Measurements from ENCODE around the gene BSN. TPM values are rescaled to one million over a fixed set of nuclear protein-coding genes. Genes with fewer than 3 reads are reported as not detected.

The BSN gene
- total RNA-seq, 1 donor from 2014 or later, result 46.9 TPM

- Mint-ChIP-seq H3K4me3 (ENCODE audit: unreplicated experiment) (no peak overlapping the region), H3K27me3 (ENCODE audit: unreplicated experiment) (peaks cover 13% of the 10 kb centered on the region), H3K9me3 (ENCODE audit: unreplicated experiment) (peaks cover 9% of the 10 kb centered on the region), H3K36me3 (ENCODE audit: unreplicated experiment) (no peaks in the 10 kb centered on the region), H3K4me1 (ENCODE audit: low read depth, unreplicated experiment) (peaks cover 8% of the 10 kb centered on the region), H3K27ac (ENCODE audit: unreplicated experiment) (no peak overlapping the region)
- no peak for DNase-seq
- TF ChIP-seq CTCF (IDR thresholded peaks at IDR 0.05; ENCODE audit: partially characterized antibody, unreplicated experiment), result no peak
These were observed 99.3 kb downstream of the BSN start for GRCh38 chr3:49653621-49654020.

- DNase-seq, result no peak
- Mint-ChIP-seq H3K4me1 (ENCODE audit: low read depth, unreplicated experiment) (peaks cover 9% of the 10 kb centered on the region), H3K27ac (ENCODE audit: unreplicated experiment) (no peak overlapping the region), H3K27me3 (ENCODE audit: unreplicated experiment) (peaks cover 19% of the 10 kb centered on the region), H3K9me3 (ENCODE audit: unreplicated experiment) (peaks cover 15% of the 10 kb centered on the region), H3K36me3 (ENCODE audit: unreplicated experiment) (no peaks in the 10 kb centered on the region), H3K4me3 (ENCODE audit: unreplicated experiment) (no peak overlapping the region)
- TF ChIP-seq CTCF (IDR thresholded peaks at IDR 0.05; ENCODE audit: partially characterized antibody, unreplicated experiment), result no peak
These were observed 100.0 kb downstream of the BSN start for GRCh38 chr3:49654176-49654825.

- peaks cover 21% of the 10 kb centered on the region for H3K27me3 Mint-ChIP-seq (ENCODE audit: unreplicated experiment)
- no peak overlapping the region for H3K27ac Mint-ChIP-seq (ENCODE audit: unreplicated experiment)
- no peaks in the 10 kb centered on the region for H3K36me3 Mint-ChIP-seq (ENCODE audit: unreplicated experiment)
- no peak for DNase-seq
- H3K9me3 Mint-ChIP-seq (ENCODE audit: unreplicated experiment), result peaks cover 19% of the 10 kb centered on the region
- peaks cover 9% of the 10 kb centered on the region for H3K4me1 Mint-ChIP-seq (ENCODE audit: low read depth, unreplicated experiment)
- TF ChIP-seq CTCF (IDR thresholded peaks at IDR 0.05; ENCODE audit: partially characterized antibody, unreplicated experiment), result no peak
- H3K4me3 Mint-ChIP-seq (ENCODE audit: unreplicated experiment), result no peak overlapping the region
These were observed 100.8 kb downstream of the BSN start for GRCh38 chr3:49654955-49655556.

- Mint-ChIP-seq H3K9me3 (ENCODE audit: unreplicated experiment) (peaks cover 16% of the 10 kb centered on the region), H3K27me3 (ENCODE audit: unreplicated experiment) (peaks cover 21% of the 10 kb centered on the region), H3K36me3 (ENCODE audit: unreplicated experiment) (no peaks in the 10 kb centered on the region), H3K27ac (ENCODE audit: unreplicated experiment) (no peak overlapping the region), H3K4me1 (ENCODE audit: low read depth, unreplicated experiment) (peaks cover 9% of the 10 kb centered on the region), H3K4me3 (ENCODE audit: unreplicated experiment) (no peak overlapping the region)
- no peak for TF ChIP-seq CTCF (IDR thresholded peaks at IDR 0.05; ENCODE audit: partially characterized antibody, unreplicated experiment)
- DNase-seq, result no peak
These were observed 101.5 kb downstream of the BSN start for GRCh38 chr3:49655731-49656285.

GRCh38 chr3:49656541-49657112 lies 102.3 kb downstream of the BSN start:
- Mint-ChIP-seq H3K36me3 (ENCODE audit: unreplicated experiment) (no peaks in the 10 kb centered on the region), H3K4me1 (ENCODE audit: low read depth, unreplicated experiment) (peaks cover 9% of the 10 kb centered on the region), H3K27ac (ENCODE audit: unreplicated experiment) (no peak overlapping the region), H3K9me3 (ENCODE audit: unreplicated experiment) (peaks cover 16% of the 10 kb centered on the region), H3K27me3 (ENCODE audit: unreplicated experiment) (peaks cover 21% of the 10 kb centered on the region), H3K4me3 (ENCODE audit: unreplicated experiment) (no peak overlapping the region)
- peak; percentile 31 for DNase-seq
- TF ChIP-seq CTCF (IDR thresholded peaks at IDR 0.05; ENCODE audit: partially characterized antibody, unreplicated experiment), result no peak

Data from glutamatergic neuron (in vitro differentiated cells).